Effector memory CD4-positive, alpha-beta T cell (primary cell): ENCODE results near the gene IGF2.

Experiments
- DNase-seq, 3 donors: peaks; one replicate each; pipeline ENCODE4 v3.0.0-alpha.2; 2020
- H3K27ac ChIP-seq: 2 replicates; pipeline ENCODE4 v1.7.0; 2013; ENCODE audit warnings: mild to moderate bottlenecking, low read length, moderate library complexity; ENCODE audit not compliant: insufficient read depth, poor library complexity, severe bottlenecking
- H3K27me3 ChIP-seq: replicated peaks from 2 replicates; pipeline ENCODE4 v1.7.0; 2013; ENCODE audit warnings: mild to moderate bottlenecking, low read length; ENCODE audit not compliant: insufficient read depth, control insufficient read depth, poor library complexity, severe bottlenecking
- H3K36me3 ChIP-seq: 2 replicates; pipeline ENCODE4 v1.7.0; 2013; ENCODE audit warnings: mild to moderate bottlenecking, low read length, moderate library complexity; ENCODE audit not compliant: control insufficient read depth, insufficient read depth
- H3K4me1 ChIP-seq: 2 replicates; pipeline ENCODE4 v1.7.0; 2013; ENCODE audit warnings: low read length, mild to moderate bottlenecking; ENCODE audit not compliant: control insufficient read depth, insufficient read depth, poor library complexity, severe bottlenecking
- H3K4me3 ChIP-seq: 2 replicates; pipeline ENCODE4 v1.7.0; 2013; ENCODE audit warnings: low read length, low read depth, mild to moderate bottlenecking; ENCODE audit not compliant: insufficient read depth, poor library complexity, severe bottlenecking
- H3K9me3 ChIP-seq: 2 replicates; pipeline ENCODE4 v1.7.0; 2013; ENCODE audit warnings: mild to moderate bottlenecking, low read length, moderate library complexity; ENCODE audit not compliant: control insufficient read depth

IGF2 gene

DNA sequence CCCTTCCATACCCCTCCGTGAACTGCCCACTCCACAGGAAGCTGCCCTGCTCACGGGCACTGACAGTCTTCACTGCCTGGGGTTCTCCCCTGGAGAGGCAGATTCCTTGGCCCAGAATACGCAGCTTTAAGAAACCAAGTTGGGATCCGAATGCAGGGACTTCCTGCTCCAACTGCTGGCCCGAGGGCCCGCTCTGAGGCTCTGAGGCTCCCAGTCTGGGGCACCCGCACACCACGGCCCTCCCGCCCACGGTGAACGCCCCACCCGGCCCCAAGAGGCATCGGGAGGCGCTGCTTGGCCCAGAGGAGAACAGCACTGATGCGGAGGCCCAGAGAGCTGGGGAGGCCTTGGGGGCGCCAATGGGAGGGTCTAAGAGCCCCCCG, 42.3 kb downstream of the IGF2 start:
- Histone ChIP-seq H3K27ac (no peak overlapping the region), H3K4me3 (no peak overlapping the region), H3K27me3 (no peaks in the 10 kb centered on the region), H3K9me3 (no peaks in the 10 kb centered on the region), H3K4me1 (peaks cover 14% of the 10 kb centered on the region), H3K36me3 (no peaks in the 10 kb centered on the region)
- no peak for DNase-seq

DNA sequence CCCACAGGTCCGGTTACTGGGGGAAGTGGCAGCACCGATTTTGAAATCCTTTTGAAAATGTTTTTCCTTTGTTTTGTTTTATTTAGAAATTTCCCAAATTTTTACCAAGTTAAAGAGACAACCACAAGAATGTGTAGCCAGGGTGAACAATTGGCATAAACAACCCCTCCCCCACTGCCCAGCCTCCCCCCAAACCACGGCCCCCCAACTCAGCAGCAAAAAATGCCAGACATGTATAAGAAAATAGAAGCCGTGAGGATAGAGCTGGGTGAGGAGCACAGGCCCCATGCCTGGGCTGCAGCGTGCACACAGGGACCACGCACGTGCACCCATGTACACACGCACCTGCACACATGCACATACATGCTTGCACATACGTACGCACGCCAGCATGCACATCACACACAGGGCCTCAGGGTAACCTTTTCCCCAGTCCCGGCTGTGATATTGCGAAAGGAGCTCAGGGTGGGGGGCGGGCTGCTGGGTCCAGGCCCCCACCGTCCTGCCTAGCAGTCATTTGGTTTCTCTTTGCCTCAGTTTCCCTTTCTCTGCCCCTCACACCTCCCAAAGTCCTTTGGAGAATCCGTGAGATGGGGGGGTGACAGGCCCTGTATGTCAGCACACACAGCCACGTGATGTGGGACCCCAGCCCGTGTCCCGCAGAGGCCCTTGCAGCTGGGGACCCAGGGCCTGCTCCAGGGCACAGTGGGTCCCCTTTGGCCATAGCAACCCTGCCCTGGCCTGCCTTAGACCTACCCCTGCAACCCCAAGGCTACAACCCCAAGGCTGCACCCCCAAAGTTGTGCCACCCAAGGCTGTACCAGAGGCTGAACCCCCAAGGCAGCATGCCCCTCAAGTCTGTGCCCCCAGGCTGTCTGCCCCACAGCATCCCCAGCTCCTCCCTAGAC, 42.9 kb downstream of the IGF2 start:
- Histone ChIP-seq H3K27me3 (no peaks in the 10 kb centered on the region), H3K4me3 (no peak overlapping the region), H3K9me3 (no peaks in the 10 kb centered on the region), H3K27ac (no peak overlapping the region), H3K4me1 (peaks cover 14% of the 10 kb centered on the region), H3K36me3 (no peaks in the 10 kb centered on the region)
- DNase-seq, result no peak

DNA sequence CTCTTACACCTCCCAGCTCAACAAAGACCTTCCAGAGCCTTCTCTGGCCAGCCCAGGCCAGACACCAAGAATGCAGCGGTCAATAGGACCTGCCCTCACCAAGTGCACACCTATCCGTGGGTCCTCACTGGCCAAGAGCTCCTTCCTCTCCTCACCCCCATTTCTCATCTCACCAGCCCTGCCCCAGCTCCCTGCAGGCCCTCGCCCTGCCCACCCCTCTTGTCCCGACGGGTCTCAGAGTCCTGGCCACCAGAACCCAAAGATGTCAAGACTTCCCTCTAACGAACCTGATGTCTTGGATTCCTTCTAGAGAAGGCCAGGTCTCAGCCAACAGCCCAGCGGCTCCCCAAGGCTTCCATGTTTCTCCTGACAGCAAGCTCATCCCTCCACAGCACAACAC, 43.6 kb downstream of the IGF2 start:
- no peak overlapping the region for H3K27ac ChIP-seq
- H3K9me3 ChIP-seq, result no peaks in the 10 kb centered on the region
- DNase-seq, result no peak

DNA sequence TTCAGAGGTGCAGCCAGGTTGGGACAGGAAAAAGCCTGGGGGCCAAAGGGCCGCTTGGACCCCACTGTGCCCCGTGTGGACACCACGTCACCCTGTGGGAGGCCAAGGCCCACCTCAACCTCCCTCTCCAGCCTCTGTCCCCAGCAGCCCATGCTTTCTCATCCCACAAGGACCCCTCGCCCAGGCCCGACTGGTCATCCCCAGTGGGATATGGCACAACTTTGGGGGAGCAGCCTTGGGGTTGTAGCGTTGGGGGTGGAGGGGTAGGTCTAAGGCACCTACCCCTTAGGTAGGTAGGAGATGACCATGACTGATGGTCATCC, 44.0 kb downstream of the IGF2 start:
- Histone ChIP-seq H3K9me3 (no peaks in the 10 kb centered on the region), H3K36me3 (no peaks in the 10 kb centered on the region), H3K4me3 (no peak overlapping the region), H3K27ac (no peak overlapping the region), H3K4me1 (peaks cover 14% of the 10 kb centered on the region), H3K27me3 (no peaks in the 10 kb centered on the region)
- DNase-seq, result no peak

More for the DNA sequence above, 43.6 kb downstream of the IGF2 start:
- no peak overlapping the region for H3K4me3 ChIP-seq
- H3K36me3 ChIP-seq, result no peaks in the 10 kb centered on the region
- H3K27me3 ChIP-seq, result no peaks in the 10 kb centered on the region
- peaks cover 14% of the 10 kb centered on the region for H3K4me1 ChIP-seq

DNA sequence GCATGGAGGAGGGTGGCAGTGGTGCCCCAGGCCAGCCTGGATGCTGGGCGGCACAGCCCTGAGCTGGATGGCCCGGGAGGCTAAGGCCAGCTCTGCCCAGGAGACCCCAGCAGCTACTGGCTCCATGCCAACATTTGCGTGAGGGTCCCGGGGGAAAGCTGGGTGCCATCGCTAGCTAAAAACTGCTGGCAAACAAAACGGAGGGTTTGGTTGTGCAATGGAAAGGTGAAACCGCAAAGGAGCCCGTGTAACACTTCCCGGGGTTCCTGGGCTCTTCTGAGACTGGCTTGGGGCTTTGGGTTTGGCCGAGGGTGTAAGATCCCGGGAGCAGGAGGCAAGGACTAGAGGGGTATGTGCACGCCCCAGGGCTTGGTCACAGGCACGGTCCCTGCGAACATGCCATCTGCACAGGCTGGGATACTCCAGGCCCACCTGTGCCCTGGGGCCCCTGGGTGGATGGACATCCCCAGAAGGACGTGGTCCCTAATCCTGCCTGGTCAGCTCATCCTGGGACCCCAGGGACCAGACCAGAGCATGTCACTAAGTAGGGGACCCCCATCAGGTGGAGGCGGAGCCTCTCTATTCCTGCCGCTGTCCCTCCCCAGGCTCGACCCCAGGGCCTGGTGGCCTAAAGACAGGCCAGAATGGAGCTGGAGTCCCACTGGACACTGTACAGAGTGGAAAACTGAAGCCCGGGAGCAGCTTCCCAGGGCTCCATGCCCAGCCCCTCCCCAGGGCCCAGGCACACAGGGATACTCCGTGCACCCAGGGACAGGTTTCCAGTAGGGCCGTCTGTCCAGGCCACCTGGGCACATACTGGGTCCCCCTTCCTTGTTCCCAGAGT, 44.6 kb downstream of the IGF2 start:
- Histone ChIP-seq H3K27ac (no peak overlapping the region), H3K9me3 (no peaks in the 10 kb centered on the region), H3K4me1 (peaks cover 14% of the 10 kb centered on the region), H3K36me3 (no peaks in the 10 kb centered on the region), H3K4me3 (no peak overlapping the region), H3K27me3 (no peaks in the 10 kb centered on the region)
- no peak for DNase-seq

DNA sequence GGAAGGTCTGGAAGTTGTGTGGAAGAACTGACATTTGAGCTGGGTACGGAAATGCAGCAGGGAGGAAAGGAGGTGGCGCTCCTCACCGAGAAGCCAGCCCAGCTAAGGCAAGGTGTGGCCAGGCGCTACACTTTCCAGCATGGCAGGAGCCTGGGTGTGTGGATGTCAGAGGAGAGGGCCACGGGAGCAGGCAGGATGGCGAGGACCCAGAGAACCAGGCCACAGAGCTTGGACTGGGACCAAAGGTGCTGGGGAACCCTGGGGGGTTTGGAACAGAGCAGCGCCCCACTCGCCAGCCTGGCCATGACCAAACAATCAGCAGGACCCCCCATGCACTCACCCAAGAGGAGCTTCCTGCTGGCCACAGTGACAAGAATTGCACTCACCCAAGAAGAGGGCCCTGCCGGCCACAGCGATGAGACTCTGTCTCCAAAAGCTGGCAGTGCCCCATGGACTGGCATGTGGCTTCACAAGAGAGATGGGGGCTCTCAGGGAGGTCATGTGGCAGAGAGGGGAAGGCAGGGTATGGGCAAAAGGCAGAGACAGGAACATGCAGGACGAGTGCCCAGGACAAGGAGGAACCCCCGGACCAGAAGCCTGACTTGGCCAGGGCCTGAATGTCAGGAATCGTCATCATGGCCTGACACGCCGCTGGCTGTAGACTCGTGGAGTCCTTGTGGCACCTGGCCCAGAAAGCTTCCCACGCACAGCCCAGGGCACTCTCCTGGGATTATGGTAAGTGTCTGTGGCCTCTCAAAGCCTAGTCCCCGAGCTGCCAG, 45.4 kb downstream of the IGF2 start:
- no peaks in the 10 kb centered on the region for H3K36me3 ChIP-seq
- no peak overlapping the region for H3K4me3 ChIP-seq
- H3K4me1 ChIP-seq, result peaks cover 14% of the 10 kb centered on the region
- H3K9me3 ChIP-seq, result no peaks in the 10 kb centered on the region
- H3K27ac ChIP-seq, result no peak overlapping the region
- DNase-seq, result no peak
- H3K27me3 ChIP-seq, result no peaks in the 10 kb centered on the region

DNA sequence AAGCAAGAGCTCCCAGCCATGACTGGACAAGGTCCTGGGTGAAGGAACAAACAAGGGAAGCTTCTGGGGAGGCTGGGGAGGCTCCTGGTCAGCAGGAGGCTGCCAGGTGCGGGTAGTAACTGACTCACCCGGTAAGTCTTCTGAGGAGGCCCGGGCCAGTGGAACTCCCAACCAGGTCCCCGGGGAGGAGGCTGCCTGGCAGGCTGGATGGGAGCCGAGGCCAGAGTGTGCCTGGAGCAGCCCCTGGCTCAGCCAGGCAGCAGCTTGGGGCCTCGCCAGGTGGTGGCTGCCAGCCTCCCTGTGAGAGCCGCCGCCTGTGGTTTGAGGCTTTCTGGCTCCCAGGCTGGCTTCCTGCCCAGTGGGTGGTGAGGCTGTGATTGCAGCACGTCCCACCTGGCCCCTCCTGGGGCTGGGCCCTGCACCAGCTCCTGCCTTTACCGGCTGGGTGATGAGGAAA, 46.2 kb downstream of the IGF2 start:
- Histone ChIP-seq H3K36me3 (no peaks in the 10 kb centered on the region), H3K4me3 (no peak overlapping the region), H3K27me3 (no peaks in the 10 kb centered on the region), H3K4me1 (peaks cover 14% of the 10 kb centered on the region), H3K9me3 (no peaks in the 10 kb centered on the region), H3K27ac (no peak overlapping the region)
- DNase-seq, result peak; percentile 25 to 38 (median 37)

DNA sequence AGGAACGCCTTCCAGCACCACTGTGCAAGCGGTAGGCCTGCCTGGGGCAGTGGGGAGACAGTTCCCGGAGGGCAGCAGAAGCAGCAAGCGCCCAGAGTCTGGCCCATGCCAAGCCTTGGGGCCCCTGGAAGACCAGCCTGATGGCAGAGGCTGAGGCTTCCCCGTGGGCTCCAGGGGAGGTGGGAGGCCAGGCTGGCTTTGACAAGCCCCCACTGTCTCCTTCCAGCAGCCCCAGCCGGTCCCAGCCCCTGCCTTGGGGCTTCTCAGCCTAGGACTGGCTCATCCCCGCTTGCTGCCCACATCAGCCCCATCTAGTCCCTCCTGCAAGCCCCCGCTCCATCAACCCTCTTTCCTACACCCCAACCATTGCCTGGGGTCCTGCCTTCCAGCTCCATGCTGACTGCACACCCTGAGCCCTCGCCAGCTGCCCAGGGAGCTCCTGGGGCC, 46.7 kb downstream of the IGF2 start:
- H3K4me3 ChIP-seq, result no peak overlapping the region
- no peaks in the 10 kb centered on the region for H3K36me3 ChIP-seq
- DNase-seq, result no peak
- no peaks in the 10 kb centered on the region for H3K27me3 ChIP-seq
- no peaks in the 10 kb centered on the region for H3K9me3 ChIP-seq
- peaks cover 14% of the 10 kb centered on the region for H3K4me1 ChIP-seq
- no peak overlapping the region for H3K27ac ChIP-seq

DNA sequence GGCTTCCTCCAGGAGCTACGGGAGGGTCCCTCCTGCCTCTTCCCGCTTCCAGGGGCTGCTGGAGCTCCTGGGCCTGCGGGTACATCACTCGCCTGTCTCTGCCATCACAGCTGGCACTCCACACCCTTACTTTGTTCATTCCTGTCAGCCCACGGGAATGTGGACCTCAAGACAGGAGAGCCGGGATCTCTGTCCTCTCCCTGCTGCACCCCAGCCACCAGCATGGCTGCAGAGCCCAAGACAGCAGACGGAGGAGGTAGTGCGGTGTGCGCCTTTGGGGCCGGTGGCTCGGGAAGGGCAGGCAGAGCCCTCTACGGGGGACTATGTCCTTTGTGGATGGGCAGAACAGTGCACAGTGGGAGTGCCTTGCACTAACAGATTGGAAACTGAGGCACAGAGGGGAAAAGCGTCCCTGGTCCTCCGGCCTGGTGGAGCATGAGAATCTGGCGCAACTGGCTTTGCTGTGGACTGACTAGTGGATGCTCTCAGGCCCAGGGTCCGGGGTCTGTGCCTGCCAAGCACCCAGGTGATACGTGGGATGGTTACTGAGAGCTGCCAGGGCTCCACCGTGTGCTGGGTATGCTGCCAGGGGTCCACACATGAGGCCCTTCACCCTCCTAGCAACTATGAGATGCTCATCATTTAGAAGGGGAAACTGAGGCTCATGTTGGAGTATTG, 47.3 kb downstream of the IGF2 start:
- Histone ChIP-seq H3K36me3 (no peaks in the 10 kb centered on the region), H3K4me3 (no peak overlapping the region), H3K9me3 (no peaks in the 10 kb centered on the region), H3K27me3 (no peaks in the 10 kb centered on the region), H3K27ac (no peak overlapping the region), H3K4me1 (peaks cover 14% of the 10 kb centered on the region)
- DNase-seq, result no peak
